Progenitor cell of endocrine pancreas (in vitro differentiated cells): ENCODE data around the gene RAB3GAP1. TPM values are rescaled to one million over a fixed set of nuclear protein-coding genes. Genes with fewer than 3 reads are reported as not detected.

Source experiments
- DNase-seq: peaks from one replicate; pipeline ENCODE4 v3.0.0; 2021; ENCODE audit warnings: low spot score; ENCODE audit not compliant: unreplicated experiment
- H3K27ac Mint-ChIP-seq: 2 replicates; pipeline ENCODE4 v1.8.0; 2021; ENCODE audit warnings: mild to moderate bottlenecking, moderate library complexity, mixed read lengths
- H3K27me3 Mint-ChIP-seq: 2 replicates; pipeline ENCODE4 v1.8.0; 2021; ENCODE audit warnings: mixed read lengths
- H3K36me3 Mint-ChIP-seq: 2 replicates; pipeline ENCODE4 v1.8.0; 2022; ENCODE audit warnings: mixed read lengths; ENCODE audit not compliant: insufficient read depth
- H3K4me1 Mint-ChIP-seq: 2 replicates; pipeline ENCODE4 v1.8.0; 2021; ENCODE audit warnings: low read depth, mixed read lengths
- H3K4me3 Mint-ChIP-seq: 2 replicates; pipeline ENCODE4 v1.8.0; 2021; ENCODE audit warnings: low read depth, mild to moderate bottlenecking, moderate library complexity, mixed read lengths
- H3K9me3 Mint-ChIP-seq: 2 replicates; pipeline ENCODE4 v1.8.0; 2021; ENCODE audit warnings: low read depth, mixed read lengths
- CTCF ChIP-seq: fragments of 200-600 bp; sonication (generic); IDR thresholded peaks from one replicate; pipeline ENCODE4 v1.5.0; 2021; ENCODE audit warnings: antibody characterized with exemption, mild to moderate bottlenecking; ENCODE audit not compliant: unreplicated experiment
- total RNA-seq: library from RNA; stranded (reverse); gene quantifications from 2 replicates; pipeline ENCODE4 v1.2.1, GENCODE V29; 2021

The RAB3GAP1 gene
- total RNA-seq, 1 donor from 2014 or later: 33.7 TPM

GRCh38 chr2:135169900-135170753, 118.0 kb downstream of the RAB3GAP1 start:
- no peak for DNase-seq
- H3K36me3 Mint-ChIP-seq: peaks cover 32% of the 10 kb centered on the region
- H3K4me3 Mint-ChIP-seq: no peak overlapping the region
- no peaks in the 10 kb centered on the region for H3K9me3 Mint-ChIP-seq
- no peaks in the 10 kb centered on the region for H3K4me1 Mint-ChIP-seq
- no peak for TF ChIP-seq CTCF
- no peak overlapping the region for H3K27ac Mint-ChIP-seq
- no peaks in the 10 kb centered on the region for H3K27me3 Mint-ChIP-seq

- Mint-ChIP-seq H3K27me3 (no peaks in the 10 kb centered on the region), H3K4me1 (no peaks in the 10 kb centered on the region), H3K36me3 (peaks cover 40% of the 10 kb centered on the region), H3K4me3 (no peak overlapping the region), H3K9me3 (peaks cover 12% of the 10 kb centered on the region), H3K27ac (no peak overlapping the region)
- no peak for DNase-seq
- no peak for TF ChIP-seq CTCF
These were observed 122.1 kb downstream of the RAB3GAP1 start for GRCh38 chr2:135174049-135174809.

- Mint-ChIP-seq H3K27me3 (no peaks in the 10 kb centered on the region), H3K4me1 (no peaks in the 10 kb centered on the region), H3K27ac (no peak overlapping the region), H3K4me3 (no peak overlapping the region), H3K9me3 (peaks cover 12% of the 10 kb centered on the region), H3K36me3 (peaks cover 36% of the 10 kb centered on the region)
- no peak for DNase-seq
- no peak for TF ChIP-seq CTCF
These were observed 122.7 kb downstream of the RAB3GAP1 start for GRCh38 chr2:135174810-135175093.

GRCh38 chr2:135175177-135175576, 123.1 kb downstream of the RAB3GAP1 start:
- TF ChIP-seq CTCF: no peak

GRCh38 chr2:135179689-135180088, 127.6 kb downstream of the RAB3GAP1 start:
- Mint-ChIP-seq H3K36me3 (peaks cover 24% of the 10 kb centered on the region), H3K27me3 (no peaks in the 10 kb centered on the region), H3K4me3 (no peak overlapping the region), H3K27ac (no peak overlapping the region), H3K9me3 (peaks cover 12% of the 10 kb centered on the region), H3K4me1 (no peaks in the 10 kb centered on the region)
- no peak for TF ChIP-seq CTCF
- no peak for DNase-seq

More at GRCh38 chr2:135175177-135175576, 123.1 kb downstream of the RAB3GAP1 start:
- H3K4me3 Mint-ChIP-seq: no peak overlapping the region
- no peaks in the 10 kb centered on the region for H3K27me3 Mint-ChIP-seq
- DNase-seq: no peak
- H3K9me3 Mint-ChIP-seq: peaks cover 12% of the 10 kb centered on the region
- H3K27ac Mint-ChIP-seq: no peak overlapping the region
- no peaks in the 10 kb centered on the region for H3K4me1 Mint-ChIP-seq
- H3K36me3 Mint-ChIP-seq: peaks cover 36% of the 10 kb centered on the region
